Measurements from ENCODE around the gene CHTOP. TPM values are rescaled to one million over a fixed set of nuclear protein-coding genes. Genes with fewer than 3 reads are reported as not detected.

Gene CHTOP
- total and polyA plus RNA-seq, 2 of the 8 experiments (the other 6 are each of a cell fraction or from before 2014, with no cell fraction given), result 84.6 to 104 TPM

- TF ChIP-seq KDM4A (IDR thresholded peaks at IDR 0.05; ENCODE audit: low read depth, low read length, severe bottlenecking), result no peak
- TF ChIP-seq CHD7 (IDR thresholded peaks at IDR 0.05; ENCODE audit: insufficient replicate concordance, low read length), result no peak
- no peak for TF ChIP-seq TBP (IDR thresholded peaks at IDR 0.05; ENCODE audit: low read depth, low read length)
- no peak for TF ChIP-seq SAP30 (IDR thresholded peaks at IDR 0.05; ENCODE audit: insufficient read depth, insufficient replicate concordance, low read length)
- no peak for TF ChIP-seq KDM1A (IDR thresholded peaks at IDR 0.05; ENCODE audit: borderline replicate concordance, low read length)
- TF ChIP-seq SRF (IDR thresholded peaks at IDR 0.05; ENCODE audit: low read depth, low read length), result no peak
- TF ChIP-seq RXRA (IDR thresholded peaks at IDR 0.05; ENCODE audit: insufficient read depth, low read depth, low read length), result no peak
- TF ChIP-seq RFX5 (IDR thresholded peaks at IDR 0.05; ENCODE audit: borderline replicate concordance, low read depth, low read length), result no peak
- TF ChIP-seq GTF2F1 (IDR thresholded peaks at IDR 0.05; ENCODE audit: borderline replicate concordance, low read depth, low read length), result no peak
Measured at GRCh38 chr1:153659656-153660055, 25.8 kb downstream of the CHTOP start (continued).
